K562 (cell line): Measurements from ENCODE around the gene KRTAP5-4. TPM values are rescaled to one million over a fixed set of nuclear protein-coding genes. Genes with fewer than 3 reads are reported as not detected.
"Not testable (repeated sequence)": the region's sequence is repeated elsewhere in the genome, so short reads cannot be mapped to it uniquely, and the experiment has no call there.

Experiments
- ATAC-seq: fragments of 200-7000 bp; cut with Tn5 transposase; 3 replicates; pipeline ENCODE4 v1.9.1; 2020; ENCODE audit warnings: moderate library complexity
- BruUV-seq: library from RNA; stranded (reverse); fragments of 400-500 nt; replicated peaks from 2 replicates; lab custom pipeline; 2021; lab: Mats Ljungman, UMichigan
- CTCF ChIA-PET: fragments of 300-600 bp; formaldehyde crosslinking; extraction: SDS; loops from one replicate; lab custom pipeline; 2021; ENCODE audit warnings: low intra/inter-chr PET ratio; lab: Yijun Ruan, JAX
- POLR2A ChIA-PET: fragments of 300-600, 350-650 bp; sonication (Branson Sonifier 250); formaldehyde crosslinking; extraction: SDS; loops from one replicate; lab custom pipeline; 2021; ENCODE audit warnings: antibody characterized with exemption, inconsistent platforms; lab: Yijun Ruan, JAX
- DNase-seq, 4 experiments: peaks; one replicate each; pipeline versions ENCODE4 v3.0.0 to v3.0.0-alpha.2; 2011 to 2018; ENCODE audit warnings: low spot score in 3 of 4, mixed read lengths in 3 of 4; ENCODE audit errors: extremely low read depth in 1 of 4
- FAIRE-seq: peaks from 2 replicates; lab custom pipeline; 2011; peaks lifted over from hg19 to GRCh38; lab: Jason Lieb, UNC
- H2AFZ ChIP-seq: 2 replicates; pipeline ENCODE4 v1.6.0; 2011; ENCODE audit warnings: low read depth, low read length, control low read depth, inconsistent platforms
- H3K27ac ChIP-seq: fragments of 200-600 bp; 3 replicates; pipeline ENCODE4 v1.8.0; 2011; ENCODE audit warnings: low read depth, mild to moderate bottlenecking, control low read depth, inconsistent platforms, low read length, moderate library complexity, mixed read lengths; ENCODE audit errors: extremely low read depth
- H3K27me3 ChIP-seq, 2 experiments: fragments of 300-600 bp in 1 of 2; 2 replicates in 1 of 2; 3 replicates in 1 of 2; pipeline versions ENCODE4 v1.6.0 to v1.8.0; 2011; ENCODE audit warnings: inconsistent platforms in 2 of 2, low read length in 2 of 2, mild to moderate bottlenecking in 1 of 2, mixed read lengths in 1 of 2, moderate library complexity in 1 of 2; ENCODE audit not compliant: control insufficient read depth in 2 of 2, insufficient read depth in 2 of 2
- H3K36me3 ChIP-seq: fragments of 300-600 bp; 3 replicates; pipeline ENCODE4 v1.8.0; 2011; ENCODE audit warnings: mild to moderate bottlenecking, low read length, inconsistent platforms; ENCODE audit not compliant: control insufficient read depth, insufficient read depth
- H3K4me1 ChIP-seq, 2 experiments: fragments of 200-600 bp in 1 of 2; replicated peaks in 1 of 2; 2 replicates in 1 of 2; 3 replicates in 1 of 2; pipeline versions ENCODE4 v1.5.1 to v1.8.0; 2011; ENCODE audit warnings: inconsistent platforms in 2 of 2, low read length in 2 of 2, mild to moderate bottlenecking in 1 of 2, mixed read lengths in 1 of 2, moderate library complexity in 1 of 2; ENCODE audit not compliant: control insufficient read depth in 2 of 2, insufficient read depth in 2 of 2
- H3K4me2 ChIP-seq: 2 replicates; pipeline ENCODE4 v1.6.1; 2011; ENCODE audit warnings: low read length, control low read depth, inconsistent platforms, mixed read lengths; ENCODE audit not compliant: insufficient read depth
- H3K4me3 ChIP-seq: fragments of 200-600 bp; sonication (generic), shearing (Covaris generic); 2 replicates; pipeline ENCODE4 v1.5.1; 2016; ENCODE audit warnings: control low read depth, inconsistent platforms
- H3K79me2 ChIP-seq: fragments of 200-600 bp; 3 replicates; pipeline ENCODE4 v1.8.0; 2011; ENCODE audit warnings: low read length, inconsistent platforms; ENCODE audit not compliant: control insufficient read depth, insufficient read depth
- H3K9ac ChIP-seq, 2 experiments: 2 replicates each; pipeline versions ENCODE4 v1.6.0 to v1.6.1; 2011; ENCODE audit warnings: low read depth in 2 of 2, low read length in 2 of 2, control low read depth in 1 of 2, inconsistent platforms in 1 of 2, mild to moderate bottlenecking in 1 of 2, mixed read lengths in 1 of 2; ENCODE audit not compliant: insufficient read depth in 1 of 2
- H3K9me1 ChIP-seq: one replicate; pipeline ENCODE4 v1.6.0; 2011; ENCODE audit warnings: inconsistent platforms, mild to moderate bottlenecking, low read length, moderate library complexity; ENCODE audit not compliant: control insufficient read depth, insufficient read depth
- H3K9me3 ChIP-seq: replicated peaks from 2 replicates; pipeline ENCODE4 v1.5.1; 2011; ENCODE audit warnings: low read depth, low read length, inconsistent platforms; ENCODE audit not compliant: control insufficient read depth, insufficient read depth
- H4K20me1 ChIP-seq: replicated peaks from 2 replicates; pipeline ENCODE4 v1.6.1; 2011; ENCODE audit warnings: low read length, inconsistent platforms, mixed read lengths; ENCODE audit not compliant: control insufficient read depth, insufficient read depth
- ATF4 ChIP-seq: fragments of 450-650 bp; formaldehyde crosslinking; IDR thresholded peaks from 2 replicates; pipeline ENCODE4 v1.4.0; 2022; ENCODE audit warnings: mild to moderate bottlenecking, moderate library complexity
- PTRF ChIP-seq: fragments of 450-650 bp; IDR thresholded peaks from 2 replicates; pipeline ENCODE4 v1.6.1; 2016; ENCODE audit warnings: mild to moderate bottlenecking, missing genetic modification characterization, missing compliant biosample characterization
- RFX1 ChIP-seq: fragments of 450-650 bp; IDR thresholded peaks from 2 replicates; pipeline ENCODE4 v1.6.1; 2016; ENCODE audit warnings: mild to moderate bottlenecking, moderate library complexity
- TGIF2 ChIP-seq: sonication (generic); formaldehyde crosslinking; IDR thresholded peaks from 2 replicates; pipeline ENCODE4 v1.8.1; 2022; ENCODE audit warnings: mild to moderate bottlenecking, missing genetic modification reagents, moderate library complexity
- ZNF551 ChIP-seq: fragments of 250-450 bp; sonication (Bioruptor Pico); IDR thresholded peaks from 2 replicates; pipeline ENCODE4 v1.5.0; 2021; ENCODE audit warnings: mild to moderate bottlenecking, moderate library complexity
- WGBS: fragments of 100-300 bp; shearing (Covaris generic); methylation state at CpG from one replicate; pipeline ENCODE4 v1.1.6; 2016; ENCODE audit warnings: low coverage, mixed read lengths; ENCODE audit not compliant: insufficient coverage; ENCODE audit errors: missing lambda C conversion rate; 5-methylcytosine and 5-hydroxymethylcytosine counted together
- in situ Hi-C: fragments of 300-500 bp; cut with MboI; formaldehyde crosslinking; loops from 4 replicates; pipeline ENCODE4 v1.15.0; 2018; ENCODE audit warnings: inconsistent platforms, mixed read lengths
- intact Hi-C: fragments of 100-400 bp; cut with micrococcal nuclease; formaldehyde crosslinking; loops from 2 replicates; pipeline ENCODE4 v1.14.2; 2022
- polyA plus RNA-seq, 8 experiments: library from polyadenylated mRNA; depleted of rRNA in 4 of 8; stranded (reverse) in 5 of 8; unstranded in 3 of 8; fragments of >200 nt; fragmentation: Nextera tagmentation in 2 of 8; fragmentation: Illumina TruSeq in 1 of 8; extraction: Ambion mirVana in 2 of 8; extraction: Trizol in 1 of 8; gene quantifications; 2 replicates each; pipeline versions ENCODE4 v1.2.1 to v1.2.3, GENCODE V29; 2011 to 2014; ENCODE audit warnings: inconsistent platforms in 1 of 8, missing spikeins in 1 of 8
- total RNA-seq, 7 experiments: library from RNA; depleted of rRNA in 6 of 7; stranded (reverse); fragments of >200 nt in 6 of 7; fragmentation: Illumina TruSeq in 2 of 7; extraction: Trizol in 2 of 7; gene quantifications; 2 replicates each; pipeline versions ENCODE4 v1.2.1 to v1.2.3, GENCODE V29; 2011 to 2021; ENCODE audit warnings: low replicate concordance in 1 of 7
- TF ChIP-seq, protein P1 (sequence below), 2 experiments: IDR thresholded peaks; 2 replicates each; pipeline ENCODE4 v1.6.1; 2012; ENCODE audit warnings: improper control_type of control experiment in 2 of 2, low read depth in 2 of 2, low read length in 2 of 2, borderline replicate concordance in 1 of 2

KRTAP5-4 gene
- total and polyA plus RNA-seq, 9 of the 15 experiments (the other 6 are each of a cell fraction or from before 2014, with no cell fraction given), result not detected

GRCh38 chr11:1647901-1648652, 26.1 kb upstream of the KRTAP5-4 start:
- no peaks in the 10 kb centered on the region for H3K9me1 ChIP-seq
- in situ Hi-C loops, result no loop called here
- ATAC-seq (no peak), FAIRE-seq (no peak), DNase-seq (no peak)
- H2AFZ ChIP-seq, result no peak overlapping the region
- H3K9me3 ChIP-seq, result no peaks in the 10 kb centered on the region
- CTCF ChIA-PET, result no interaction called here
- WGBS, result 12% methylated on average over 33 of the region's 35 CpGs
- POLR2A ChIA-PET, result interaction anchor here (0.6 kb wide), 1 partner anchor 17 kb away, joined by 4 read pairs; no protein-coding TSS in a partner anchor
- no peak overlapping the region for H3K9ac ChIP-seq
- peaks cover 0 to 9% of the 10 kb centered on the region in 2 experiments; a peak in 1 of 5 replicates for H3K4me1 ChIP-seq
- TF ChIP-seq, protein P1, sequence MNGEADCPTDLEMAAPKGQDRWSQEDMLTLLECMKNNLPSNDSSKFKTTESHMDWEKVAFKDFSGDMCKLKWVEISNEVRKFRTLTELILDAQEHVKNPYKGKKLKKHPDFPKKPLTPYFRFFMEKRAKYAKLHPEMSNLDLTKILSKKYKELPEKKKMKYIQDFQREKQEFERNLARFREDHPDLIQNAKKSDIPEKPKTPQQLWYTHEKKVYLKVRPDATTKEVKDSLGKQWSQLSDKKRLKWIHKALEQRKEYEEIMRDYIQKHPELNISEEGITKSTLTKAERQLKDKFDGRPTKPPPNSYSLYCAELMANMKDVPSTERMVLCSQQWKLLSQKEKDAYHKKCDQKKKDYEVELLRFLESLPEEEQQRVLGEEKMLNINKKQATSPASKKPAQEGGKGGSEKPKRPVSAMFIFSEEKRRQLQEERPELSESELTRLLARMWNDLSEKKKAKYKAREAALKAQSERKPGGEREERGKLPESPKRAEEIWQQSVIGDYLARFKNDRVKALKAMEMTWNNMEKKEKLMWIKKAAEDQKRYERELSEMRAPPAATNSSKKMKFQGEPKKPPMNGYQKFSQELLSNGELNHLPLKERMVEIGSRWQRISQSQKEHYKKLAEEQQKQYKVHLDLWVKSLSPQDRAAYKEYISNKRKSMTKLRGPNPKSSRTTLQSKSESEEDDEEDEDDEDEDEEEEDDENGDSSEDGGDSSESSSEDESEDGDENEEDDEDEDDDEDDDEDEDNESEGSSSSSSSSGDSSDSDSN (IDR thresholded peaks at IDR 0.05; ENCODE audit: borderline replicate concordance in 1 of 2, low read depth in 2 of 2, low read length in 2 of 2), result no peak
- no peak for TF ChIP-seq PTRF (tag)
- no peak for TF ChIP-seq RFX1
- no peak for TF ChIP-seq TGIF2 (CRISPR knock-in tag)
- no peak for TF ChIP-seq ATF4
- no peak for TF ChIP-seq ZNF551
- H3K36me3 ChIP-seq, result no peaks in the 10 kb centered on the region
- BruUV-seq, result no TSS peak
- peaks cover 23 to 81% of the 10 kb centered on the region in 2 experiments for H3K27me3 ChIP-seq
- no peak overlapping the region for H3K27ac ChIP-seq
- intact Hi-C loops, result no loop called here
- no peak overlapping the region for H3K4me2 ChIP-seq
- H3K79me2 ChIP-seq, result no peaks in the 10 kb centered on the region
- no peak overlapping the region for H3K4me3 ChIP-seq
- H4K20me1 ChIP-seq, result peaks cover 14% of the 10 kb centered on the region

GRCh38 chr11:1646540-1646939, 24.6 kb upstream of the KRTAP5-4 start:
- H3K79me2 ChIP-seq, DNase-seq, H3K4me3 ChIP-seq, H3K9me1 ChIP-seq, FAIRE-seq, CTCF ChIA-PET, H3K9me3 ChIP-seq, H3K36me3 ChIP-seq, H3K4me1 ChIP-seq, intact Hi-C loops, H4K20me1 ChIP-seq, BruUV-seq, H3K9ac ChIP-seq, H2AFZ ChIP-seq, ATAC-seq, H3K4me2 ChIP-seq, H3K27ac ChIP-seq, in situ Hi-C loops: not testable (repeated sequence)
- H3K27me3 ChIP-seq, result peaks cover 14 to 76% of the 10 kb centered on the region in 2 experiments
- WGBS, result 0% methylated on average over 6 of the region's 10 CpGs
- POLR2A ChIA-PET, result interaction anchor here (1.2 to 1.4 kb wide), 2 partner anchors 8 to 9 kb away, joined by 4 read pairs; no protein-coding TSS in a partner anchor
